Breast epithelium (tissue), 4 donors: ENCODE data around the gene ARMH4. TPM values are rescaled to one million over a fixed set of nuclear protein-coding genes. Genes with fewer than 3 reads are reported as not detected.

Experiments
- DNase-seq, 2 donors: peaks; one replicate each; pipeline ENCODE4 v3.0.0-alpha.2; 2019; ENCODE audit warnings: low spot score in 2 of 2
- H3K27ac ChIP-seq, 2 donors: fragments of 200-600 bp; sonication (generic) in 1 of 2; one replicate each; pipeline ENCODE4 v1.5.1; 2016 to 2019; ENCODE audit warnings: mild to moderate bottlenecking in 1 of 2
- H3K27me3 ChIP-seq, 2 donors: fragments of 200-600 bp; sonication (generic) in 1 of 2; one replicate each; pipeline versions ENCODE4 v1.5.1 to v1.6.0; 2017 to 2019; ENCODE audit warnings: control low read depth in 1 of 2, mild to moderate bottlenecking in 1 of 2
- H3K36me3 ChIP-seq: fragments of 200-600 bp; one replicate; pipeline ENCODE4 v1.5.1; 2019
- H3K4me1 ChIP-seq, 2 donors: fragments of 200-600 bp; sonication (generic); one replicate each; pipeline ENCODE4 v1.5.1; 2016 to 2019; ENCODE audit warnings: control low read depth in 1 of 2
- H3K4me3 ChIP-seq, 3 donors: fragments of 200-600 bp; sonication (generic); 1 replicate in 2 of 3; 2 replicates in 1 of 3; pipeline ENCODE4 v1.5.1; 2016 to 2019; ENCODE audit warnings: mild to moderate bottlenecking in 3 of 3, moderate library complexity in 2 of 3
- H3K9me3 ChIP-seq, 2 donors: fragments of 200-600 bp; sonication (generic) in 1 of 2; one replicate each; pipeline ENCODE4 v1.5.1; 2016 to 2019; ENCODE audit warnings: control low read depth in 1 of 2
- CTCF ChIP-seq, 3 donors: fragments of 450-650 bp; IDR thresholded peaks; one replicate each; pipeline ENCODE4 v1.5.1; 2016 to 2017; ENCODE audit warnings: antibody characterized with exemption in 3 of 3, mild to moderate bottlenecking in 3 of 3, moderate library complexity in 3 of 3
- POLR2A ChIP-seq: fragments of 450-650 bp; IDR thresholded peaks from one replicate; pipeline ENCODE4 v1.6.1; 2016; ENCODE audit warnings: antibody characterized with exemption, mild to moderate bottlenecking, moderate library complexity
- POLR2AphosphoS5 ChIP-seq, 3 donors: sonication (generic); formaldehyde crosslinking; IDR thresholded peaks; one replicate each; pipeline ENCODE4 v1.6.1; 2017; ENCODE audit warnings: antibody characterized with exemption in 3 of 3
- intact Hi-C: fragments of 100-400 bp; cut with DNase I; formaldehyde crosslinking; loops from one replicate; pipeline ENCODE4 v1.15.1; 2023; ENCODE audit warnings: low total_unique reads
- total RNA-seq, 3 donors: library from RNA; depleted of rRNA; stranded (reverse); fragments of >200 nt; gene quantifications; one replicate each; pipeline ENCODE4 v1.1.0, GENCODE V29; 2016

The ARMH4 gene
- total RNA-seq, 3 donors from 2014 or later: 3.9 to 6.4 (median 5.4) TPM

GRCh38 chr14:58059126-58059525 lies 92.9 kb downstream of the ARMH4 start:
- Histone ChIP-seq H3K27ac (no peak overlapping the region), H3K36me3 (no peaks in the 10 kb centered on the region), H3K9me3 (no peaks in the 10 kb centered on the region), H3K27me3 (no peaks in the 10 kb centered on the region), H3K4me1 (no peaks in the 10 kb centered on the region), H3K4me3 (no peak overlapping the region)
- intact Hi-C loops: no loop called here
- no peak for DNase-seq
- TF ChIP-seq POLR2A (no peak), POLR2AphosphoS5 (IDR thresholded peaks at IDR 0.05) (no peak), CTCF (IDR thresholded peaks at IDR 0.05) (no peak)

- no peaks in the 10 kb centered on the region for H3K27me3 ChIP-seq
- intact Hi-C loops: no loop called here
- no peaks in the 10 kb centered on the region for H3K4me1 ChIP-seq
- TF ChIP-seq CTCF (IDR thresholded peaks at IDR 0.05) (no peak), POLR2A (no peak), POLR2AphosphoS5 (IDR thresholded peaks at IDR 0.05) (no peak)
- DNase-seq: no peak
- no peaks in the 10 kb centered on the region for H3K36me3 ChIP-seq
- H3K4me3 ChIP-seq: no peak overlapping the region
- H3K9me3 ChIP-seq: no peaks in the 10 kb centered on the region
- no peak overlapping the region for H3K27ac ChIP-seq
Observed at GRCh38 chr14:58055497-58056010, 96.5 kb downstream of the ARMH4 start.

GRCh38 chr14:58054100-58054499 lies 97.9 kb downstream of the ARMH4 start:
- DNase-seq: no peak
- H3K27ac ChIP-seq: no peak overlapping the region
- H3K27me3 ChIP-seq: no peaks in the 10 kb centered on the region
- no peaks in the 10 kb centered on the region for H3K36me3 ChIP-seq
- intact Hi-C loops: no loop called here
- TF ChIP-seq POLR2A (no peak), CTCF (IDR thresholded peaks at IDR 0.05) (no peak), POLR2AphosphoS5 (IDR thresholded peaks at IDR 0.05) (no peak)
- no peaks in the 10 kb centered on the region for H3K9me3 ChIP-seq
- no peaks in the 10 kb centered on the region for H3K4me1 ChIP-seq
- no peak overlapping the region for H3K4me3 ChIP-seq

DNA sequence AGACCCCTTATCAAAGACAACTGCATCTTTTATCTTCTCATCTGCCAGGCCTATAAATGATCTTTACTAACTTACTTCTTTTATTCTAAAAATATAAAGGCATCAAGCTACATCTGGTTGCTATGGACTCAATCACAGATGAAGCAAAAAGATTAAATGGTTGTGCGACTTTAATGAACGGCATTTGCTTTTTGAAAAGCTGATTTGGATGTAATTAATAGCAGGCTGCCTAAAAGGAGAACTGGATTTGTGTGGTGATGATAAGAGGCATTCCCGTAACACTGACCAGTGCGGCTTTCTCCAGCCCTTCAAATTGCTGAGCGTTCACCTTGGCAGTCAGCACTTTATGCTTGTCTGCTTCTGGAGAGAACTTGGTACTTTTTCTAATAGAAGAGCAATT lies 103.8 kb downstream of the ARMH4 start:
- Histone ChIP-seq H3K36me3 (no peaks in the 10 kb centered on the region), H3K27me3 (no peaks in the 10 kb centered on the region), H3K9me3 (peaks cover 0 to 4% of the 10 kb centered on the region in 2 donors), H3K27ac (no peak overlapping the region), H3K4me3 (no peak overlapping the region), H3K4me1 (no peaks in the 10 kb centered on the region)
- intact Hi-C loops: no loop called here
- TF ChIP-seq CTCF (IDR thresholded peaks at IDR 0.05): no peak
- TF ChIP-seq POLR2A: no peak
- no peak for TF ChIP-seq POLR2AphosphoS5 (IDR thresholded peaks at IDR 0.05)
- DNase-seq: no peak

GRCh38 chr14:58027904-58028303 lies 124.1 kb downstream of the ARMH4 start:
- H3K36me3 ChIP-seq: no peaks in the 10 kb centered on the region
- H3K27ac ChIP-seq: no peak overlapping the region
- H3K4me1 ChIP-seq: no peaks in the 10 kb centered on the region
- DNase-seq: no peak
- no peak for TF ChIP-seq POLR2AphosphoS5 (IDR thresholded peaks at IDR 0.05)
- no peaks in the 10 kb centered on the region for H3K27me3 ChIP-seq
- intact Hi-C loops: no loop called here
- no peaks in the 10 kb centered on the region for H3K9me3 ChIP-seq
- H3K4me3 ChIP-seq: no peak overlapping the region

DNA sequence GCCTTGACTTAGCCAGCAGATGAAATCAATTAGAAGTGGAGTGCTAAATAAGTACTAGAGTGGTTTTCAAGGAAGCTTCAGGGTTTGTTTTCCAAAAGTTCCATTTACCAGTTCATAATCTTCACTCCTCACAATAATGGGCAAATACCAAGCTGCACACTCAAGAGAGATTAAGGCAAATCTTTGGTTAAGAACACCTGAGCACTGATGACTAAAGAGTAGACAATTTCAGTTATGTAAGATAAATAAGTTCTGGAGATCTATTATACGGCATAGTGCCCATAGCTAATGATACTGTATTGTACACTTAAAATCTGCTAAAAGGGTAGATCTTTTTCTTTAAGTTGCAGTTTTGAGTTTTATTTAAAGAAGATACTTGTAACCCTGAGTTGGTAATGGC lies 125.0 kb downstream of the ARMH4 start:
- intact Hi-C loops: no loop called here
- DNase-seq: no peak
- H3K27me3 ChIP-seq: no peaks in the 10 kb centered on the region
- H3K4me1 ChIP-seq: no peaks in the 10 kb centered on the region
- H3K36me3 ChIP-seq: no peaks in the 10 kb centered on the region
- no peaks in the 10 kb centered on the region for H3K9me3 ChIP-seq
- H3K27ac ChIP-seq: no peak overlapping the region
- TF ChIP-seq CTCF (IDR thresholded peaks at IDR 0.05) (no peak), POLR2AphosphoS5 (IDR thresholded peaks at IDR 0.05) (no peak), POLR2A (no peak)
- no peak overlapping the region for H3K4me3 ChIP-seq
